ENCODE measurements around the gene MIS12. TPM values are rescaled to one million over a fixed set of nuclear protein-coding genes. Genes with fewer than 3 reads are reported as not detected.

The MIS12 gene
- total and polyA plus RNA-seq, 7 donors: 3.6 to 16.6 (median 12.0) TPM

DNA sequence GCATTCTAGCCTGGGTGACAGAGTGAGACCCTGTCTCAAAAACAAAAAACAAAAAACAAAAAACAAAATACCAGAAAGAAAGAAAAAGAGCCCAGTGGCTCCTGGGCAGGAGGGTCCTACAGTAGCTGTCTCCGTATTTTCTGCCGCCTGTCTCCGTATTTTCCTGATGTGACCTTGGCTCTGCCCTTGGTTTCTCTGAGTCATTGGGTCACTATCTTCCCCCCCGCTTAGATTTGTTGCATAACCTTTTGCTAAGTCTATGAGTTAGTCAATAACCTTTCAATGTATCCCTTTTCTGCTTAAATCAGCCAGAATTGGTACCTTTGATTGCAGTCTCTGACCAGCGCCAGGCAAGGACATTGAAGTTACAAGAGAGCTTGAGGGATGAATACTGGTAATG lies 36.9 kb downstream of the MIS12 start:
- TF ChIP-seq POLR2A (IDR thresholded peaks at IDR 0.05): no peak
- no peak for TF ChIP-seq EP300 (IDR thresholded peaks at IDR 0.05)
- no peak for TF ChIP-seq POLR2AphosphoS5 (IDR thresholded peaks at IDR 0.05)
- TF ChIP-seq, protein P1, sequence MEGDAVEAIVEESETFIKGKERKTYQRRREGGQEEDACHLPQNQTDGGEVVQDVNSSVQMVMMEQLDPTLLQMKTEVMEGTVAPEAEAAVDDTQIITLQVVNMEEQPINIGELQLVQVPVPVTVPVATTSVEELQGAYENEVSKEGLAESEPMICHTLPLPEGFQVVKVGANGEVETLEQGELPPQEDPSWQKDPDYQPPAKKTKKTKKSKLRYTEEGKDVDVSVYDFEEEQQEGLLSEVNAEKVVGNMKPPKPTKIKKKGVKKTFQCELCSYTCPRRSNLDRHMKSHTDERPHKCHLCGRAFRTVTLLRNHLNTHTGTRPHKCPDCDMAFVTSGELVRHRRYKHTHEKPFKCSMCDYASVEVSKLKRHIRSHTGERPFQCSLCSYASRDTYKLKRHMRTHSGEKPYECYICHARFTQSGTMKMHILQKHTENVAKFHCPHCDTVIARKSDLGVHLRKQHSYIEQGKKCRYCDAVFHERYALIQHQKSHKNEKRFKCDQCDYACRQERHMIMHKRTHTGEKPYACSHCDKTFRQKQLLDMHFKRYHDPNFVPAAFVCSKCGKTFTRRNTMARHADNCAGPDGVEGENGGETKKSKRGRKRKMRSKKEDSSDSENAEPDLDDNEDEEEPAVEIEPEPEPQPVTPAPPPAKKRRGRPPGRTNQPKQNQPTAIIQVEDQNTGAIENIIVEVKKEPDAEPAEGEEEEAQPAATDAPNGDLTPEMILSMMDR (IDR thresholded peaks at IDR 0.05): no peak
- intact Hi-C loops (cut with DNase I): no loop called here
- Histone ChIP-seq H3K36me3 (peaks cover 0 to 10% (median 3%) of the 10 kb centered on the region in 4 donors), H3K9me3 (no peaks in the 10 kb centered on the region), H3K4me1 (peaks cover 0 to 20% (median 18%) of the 10 kb centered on the region in 4 donors), H3K27ac (no peak overlapping the region), H3K27me3 (no peaks in the 10 kb centered on the region), H3K4me3 (no peak overlapping the region)
- no peak for DNase-seq
- 88 to 95% methylated on average over 5 of the region's 5 CpGs for WGBS, 2 donors

DNA sequence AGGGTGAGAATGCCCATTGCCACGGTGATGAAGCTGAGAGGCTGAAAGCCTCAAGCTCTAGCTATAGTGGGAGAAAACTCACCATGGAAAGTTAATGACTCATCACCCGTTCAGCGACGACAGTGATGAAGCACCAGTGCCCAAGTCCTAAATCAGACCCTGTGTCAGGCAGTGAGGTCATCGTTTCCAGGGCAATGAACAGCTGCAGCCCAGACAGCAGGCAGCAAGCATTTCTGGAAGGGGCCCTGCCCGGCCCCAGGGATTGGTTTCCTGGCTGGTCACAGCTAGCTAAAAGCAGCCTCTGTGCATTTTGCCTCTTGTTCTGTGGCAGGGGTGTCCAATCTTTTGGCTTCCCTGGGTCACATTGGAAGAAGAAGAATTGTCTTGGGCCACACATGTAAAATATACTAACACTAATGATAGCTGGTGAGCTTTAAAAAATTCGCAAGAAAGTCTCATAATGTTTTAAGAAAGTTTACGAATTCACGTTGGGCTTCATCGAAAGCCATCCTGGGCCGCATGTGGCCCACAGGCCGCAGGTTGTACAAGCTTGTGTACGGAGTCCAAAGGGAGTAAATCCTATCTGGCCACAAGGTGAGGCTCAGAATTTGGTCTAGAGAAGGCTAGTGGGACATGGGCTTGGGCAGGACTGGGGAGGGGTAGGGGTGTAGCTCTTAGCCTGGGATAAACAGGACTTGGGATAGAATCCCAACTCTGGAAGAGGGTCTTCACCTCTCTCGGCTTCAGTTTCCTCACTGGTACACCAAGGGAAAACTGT lies 40.6 kb downstream of the MIS12 start:
- peak; percentile 85 for DNase-seq
- Histone ChIP-seq H3K4me1 (peaks cover 0 to 20% (median 18%) of the 10 kb centered on the region in 4 donors), H3K27me3 (no peaks in the 10 kb centered on the region), H3K4me3 (no peak overlapping the region), H3K36me3 (peaks cover 0 to 25% (median 7%) of the 10 kb centered on the region in 4 donors), H3K27ac (peak overlapping the region; percentile 53 to 85 (median 74)), H3K9me3 (no peaks in the 10 kb centered on the region)
- intact Hi-C loops (cut with DNase I): no loop called here
- peak in 1 of 4 donors; percentile 69 for TF ChIP-seq EP300 (IDR thresholded peaks at IDR 0.05)
- peak; percentile 12 to 82 (median 74) for TF ChIP-seq POLR2AphosphoS5 (IDR thresholded peaks at IDR 0.05)
- no peak for TF ChIP-seq POLR2A (IDR thresholded peaks at IDR 0.05)
- TF ChIP-seq, protein P1 (IDR thresholded peaks at IDR 0.05): no peak
- 54 to 57% methylated on average over 14 of the region's 14 CpGs for WGBS, 2 donors

DNA sequence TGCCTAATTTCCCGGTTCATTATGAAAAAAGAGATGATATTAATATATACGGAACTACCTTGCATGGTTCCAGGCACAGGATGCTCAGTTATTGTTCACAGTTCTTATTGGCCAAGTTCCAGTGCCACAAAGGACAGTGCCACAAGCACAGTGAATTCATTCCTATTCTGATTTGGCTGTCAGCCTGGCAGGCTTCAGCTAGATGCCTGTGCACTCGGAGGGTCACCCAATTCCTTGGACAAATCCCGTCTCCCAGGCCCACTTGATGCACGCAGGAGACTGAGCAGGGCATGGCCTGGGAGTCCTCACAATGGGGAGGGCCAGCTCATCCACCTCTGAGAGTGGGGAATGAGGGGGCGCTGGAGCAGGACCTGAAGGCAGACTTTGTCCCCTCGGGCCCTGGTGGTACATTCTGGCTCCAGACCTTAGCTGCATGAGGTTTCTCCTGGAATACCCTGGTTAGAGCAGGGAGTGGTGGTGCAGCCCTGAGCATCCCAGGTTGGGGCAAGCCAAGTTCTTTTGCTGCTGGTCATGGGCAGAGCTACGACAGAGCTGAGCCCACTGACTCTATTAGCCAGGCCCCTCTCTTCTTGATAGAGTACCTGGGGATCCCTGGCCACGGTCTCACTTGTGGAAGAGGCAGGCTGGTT lies 41.4 kb downstream of the MIS12 start:
- peak overlapping the region in 3 of 4 donors; percentile 68 to 85 (median 80) for H3K27ac ChIP-seq
- intact Hi-C loops (cut with DNase I): no loop called here
- WGBS, 2 donors: 79 to 92% methylated on average over 9 of the region's 9 CpGs
- H3K36me3 ChIP-seq: peaks cover 0 to 32% (median 7%) of the 10 kb centered on the region in 4 donors
- H3K27me3 ChIP-seq: no peaks in the 10 kb centered on the region
- DNase-seq: peak; percentile 46
- H3K4me1 ChIP-seq: peaks cover 0 to 20% (median 18%) of the 10 kb centered on the region in 4 donors
- H3K4me3 ChIP-seq: no peak overlapping the region
- no peaks in the 10 kb centered on the region for H3K9me3 ChIP-seq
- TF ChIP-seq POLR2AphosphoS5 (IDR thresholded peaks at IDR 0.05) (no peak), POLR2A (IDR thresholded peaks at IDR 0.05) (no peak), EP300 (IDR thresholded peaks at IDR 0.05) (no peak)
- TF ChIP-seq, protein P1 (IDR thresholded peaks at IDR 0.05): no peak

DNA sequence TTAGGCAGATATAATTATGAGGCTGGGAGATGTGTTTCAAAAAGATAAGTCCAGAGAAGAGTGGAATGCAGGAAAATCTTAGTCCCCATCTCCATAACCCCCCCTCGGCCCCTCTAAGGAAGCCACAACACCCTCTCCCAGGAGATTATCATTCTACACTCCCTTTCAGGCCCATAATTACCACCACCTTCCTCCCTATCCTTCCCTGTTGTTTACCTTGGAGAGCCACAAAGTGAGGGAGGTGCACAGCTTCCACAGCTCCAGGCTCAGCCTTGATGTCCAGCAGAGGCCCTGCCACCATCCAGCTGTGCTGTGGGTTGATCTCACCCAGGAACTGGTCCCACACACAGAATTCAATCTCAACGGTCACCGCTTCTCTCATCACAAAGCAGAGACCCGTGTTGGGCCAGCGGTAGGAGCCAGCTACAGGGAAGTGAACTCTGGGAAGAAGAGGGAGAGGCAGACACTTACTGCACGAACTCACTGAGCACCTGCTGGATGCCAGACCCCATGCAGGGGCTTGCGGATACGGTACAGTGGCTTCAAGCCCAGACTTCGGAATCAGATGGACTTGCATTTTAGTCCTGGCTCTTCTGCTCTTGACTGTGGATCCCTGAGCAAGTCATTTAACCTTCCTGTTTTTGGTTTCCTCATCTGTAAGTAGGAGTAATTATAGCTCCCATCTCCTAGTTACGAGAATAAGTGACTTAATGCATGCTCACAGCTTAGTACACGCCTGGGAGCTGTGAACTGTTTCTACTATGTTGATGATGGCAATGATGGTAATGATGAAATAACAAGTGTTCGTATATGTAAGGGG lies 44.1 kb downstream of the MIS12 start:
- Histone ChIP-seq H3K9me3 (no peaks in the 10 kb centered on the region), H3K4me3 (no peak overlapping the region), H3K27me3 (no peaks in the 10 kb centered on the region), H3K27ac (no peak overlapping the region), H3K4me1 (peaks cover 0 to 20% (median 18%) of the 10 kb centered on the region in 4 donors), H3K36me3 (peaks cover 0 to 39% (median 9%) of the 10 kb centered on the region in 4 donors)
- WGBS, 2 donors: 81 to 86% methylated on average over 12 of the region's 12 CpGs
- TF ChIP-seq POLR2AphosphoS5 (IDR thresholded peaks at IDR 0.05) (no peak), POLR2A (IDR thresholded peaks at IDR 0.05) (no peak), EP300 (IDR thresholded peaks at IDR 0.05) (no peak)
- TF ChIP-seq, protein P1 (IDR thresholded peaks at IDR 0.05): no peak
- peak; percentile 11 for DNase-seq
- intact Hi-C loops (cut with DNase I): no loop called here

Measured in sigmoid colon (tissue), 7 donors.